Left forelimb (tissue), 1 donor: ENCODE measurements around the gene DPAGT1.

Experiments used
- DNase-seq: peaks from one replicate; pipeline ENCODE4 v3.0.0-alpha.2; 2018; ENCODE audit warnings: low spot score

DPAGT1 gene

DNA sequence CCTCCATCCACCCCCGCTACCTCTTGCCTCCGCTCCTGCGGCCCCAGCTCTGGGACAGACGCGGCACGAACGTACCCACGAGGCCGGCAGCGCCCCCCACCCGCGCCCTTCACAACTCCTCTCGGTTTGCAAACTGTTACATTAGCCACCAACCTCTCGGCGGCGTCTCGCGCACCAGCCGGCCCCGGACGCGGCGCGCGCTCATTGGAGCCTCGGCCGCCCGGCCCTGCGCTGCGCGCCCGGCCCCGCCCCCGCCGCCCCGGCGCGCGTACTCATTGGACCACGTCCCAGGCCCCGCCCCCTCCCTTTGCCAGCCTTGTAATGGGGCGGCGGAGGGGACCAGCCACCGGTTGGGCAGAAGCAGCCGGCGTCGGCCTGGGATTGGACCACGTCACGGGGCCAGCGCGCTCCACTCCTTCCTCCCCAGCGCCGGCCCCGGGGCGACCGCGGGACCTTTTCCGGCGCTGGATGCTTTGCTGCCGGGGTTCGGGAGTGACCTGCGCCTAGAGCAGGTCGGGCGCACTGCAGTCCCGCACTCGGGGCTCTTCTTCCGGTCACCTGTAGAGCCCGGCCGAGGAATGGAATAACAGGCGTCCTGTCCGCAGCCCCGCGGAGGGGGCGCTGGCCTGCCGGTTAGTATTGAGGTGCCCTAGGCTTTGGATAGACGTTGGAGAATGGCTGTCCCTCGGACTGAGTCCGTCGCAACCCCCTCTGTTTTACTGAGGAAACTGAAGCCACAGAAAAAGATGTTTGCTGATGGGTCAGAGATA, 44.5 kb downstream of the DPAGT1 start, which contains the start of gene HYOU1:
TSS of gene HYOU1 (minus strand) at position 206 of the 770 bp plus-strand sequence. CDS start 1,045 bp downstream, outside the sequence.
- peak; percentile 99 for DNase-seq

DNA sequence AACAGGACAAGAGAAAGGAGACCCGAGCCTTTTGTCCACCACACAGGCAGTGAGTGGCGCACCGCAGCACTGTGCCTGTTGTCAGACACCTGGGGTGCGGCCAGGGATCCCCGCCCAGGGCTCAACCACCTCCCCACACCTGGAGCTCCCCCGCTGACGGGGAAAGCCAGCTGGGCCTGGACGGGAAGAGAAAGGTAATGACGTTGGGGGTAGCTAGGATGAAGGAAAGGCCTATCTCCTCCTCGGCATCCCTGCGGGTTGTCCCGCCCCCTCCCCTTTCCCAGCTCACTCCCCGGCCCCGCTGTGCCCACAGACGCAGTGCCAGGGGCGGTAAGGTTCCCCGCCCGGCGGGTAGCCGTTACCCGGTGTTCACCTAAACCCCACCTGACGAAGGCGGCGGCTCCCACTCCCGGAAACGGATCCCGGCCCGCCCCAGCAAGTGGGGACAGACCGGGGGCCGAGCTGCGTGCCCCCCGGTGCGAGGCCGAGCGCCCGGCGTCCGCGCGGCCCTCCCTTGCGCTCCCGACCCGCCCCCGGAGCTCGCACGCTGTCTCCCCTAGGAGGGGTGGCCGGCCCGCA, 45.1 kb downstream of the DPAGT1 start:
- DNase-seq, result no peak

DNA sequence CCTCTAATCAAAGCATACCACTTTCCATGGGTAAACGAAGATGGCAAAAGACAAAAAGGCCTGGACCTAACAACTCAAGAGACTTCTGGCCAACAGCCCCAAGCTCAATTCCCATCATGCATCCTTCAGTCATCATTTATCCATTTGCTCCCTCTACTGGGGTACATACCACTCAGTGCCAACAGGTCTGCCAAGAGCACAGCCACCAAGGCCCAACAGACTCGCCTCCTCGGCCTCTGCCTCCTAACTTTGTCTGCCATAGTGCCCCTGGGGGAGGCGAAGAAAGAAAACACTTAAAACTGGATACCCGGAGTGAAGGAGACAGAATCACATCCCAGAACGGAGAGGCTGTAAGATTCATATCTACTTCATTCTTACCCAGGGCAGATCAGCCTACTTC, 45.8 kb downstream of the DPAGT1 start:
- no peak for DNase-seq

DNA sequence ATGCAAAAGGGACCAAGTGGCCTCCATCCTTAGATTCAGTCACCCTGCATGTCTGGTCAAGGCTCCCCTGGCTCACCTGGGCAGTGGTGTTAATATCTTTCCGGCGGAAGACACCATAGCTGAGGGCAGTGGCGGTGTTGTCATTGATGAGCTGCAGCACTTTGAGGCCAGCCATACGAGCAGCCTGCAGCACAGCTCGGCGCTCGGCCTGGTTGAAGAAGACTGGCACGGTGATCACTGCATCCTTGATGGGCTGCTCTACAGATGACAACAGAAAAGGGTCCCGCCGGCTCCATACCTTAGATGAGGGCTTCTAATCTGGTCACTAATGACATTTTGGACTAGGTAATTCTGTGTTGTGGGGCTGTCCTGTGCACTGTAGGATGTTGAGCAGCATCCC, 47.2 kb downstream of the DPAGT1 start:
- no peak for DNase-seq

GRCh38 chr11:119052163-119052814, 49.4 kb downstream of the DPAGT1 start:
- DNase-seq, result no peak

- no peak for DNase-seq
Observed at GRCh38 chr11:119051440-119052162, 50.1 kb downstream of the DPAGT1 start.

DNA sequence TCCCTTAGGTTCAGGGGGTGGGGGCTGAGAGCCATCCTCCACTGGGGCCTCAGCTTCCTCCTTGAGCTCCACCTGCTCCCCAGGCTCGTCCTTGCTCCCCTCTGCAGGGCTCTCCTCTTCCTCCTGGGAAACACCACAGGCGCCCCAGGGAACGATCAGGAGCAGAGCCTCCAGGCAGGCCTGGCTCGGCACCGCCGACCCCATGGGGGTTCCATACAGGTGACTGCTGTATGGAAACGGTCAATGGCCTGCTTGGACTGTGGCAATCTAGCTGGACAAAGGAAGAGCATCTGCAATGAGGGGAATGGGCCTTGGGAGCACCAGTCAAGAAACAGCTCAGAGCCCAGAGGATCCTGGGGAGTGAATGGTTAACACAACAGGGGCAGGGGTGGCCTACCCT, 52.6 kb downstream of the DPAGT1 start:
- DNase-seq, result no peak

GRCh38 chr11:119048644-119049043, 53.0 kb downstream of the DPAGT1 start:
- no peak for DNase-seq

DNA sequence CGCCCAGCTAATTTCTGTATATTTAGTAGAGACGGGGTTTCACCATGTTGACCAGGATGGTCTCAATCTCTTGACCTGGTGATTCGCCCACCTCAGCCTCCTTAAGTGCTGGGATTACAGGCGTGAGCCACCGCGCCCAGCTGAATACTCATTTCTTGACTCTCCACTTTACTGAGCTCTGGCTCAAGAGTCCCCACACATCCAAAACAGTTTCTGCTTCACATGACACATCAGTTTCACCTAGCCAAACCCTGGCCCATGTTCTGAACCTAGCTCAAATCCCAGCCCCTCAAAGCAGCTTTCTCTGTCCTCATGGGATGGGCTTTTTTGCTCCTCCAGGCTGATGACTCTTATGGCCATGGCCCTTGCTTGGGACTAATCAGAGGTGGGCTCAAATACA, 54.4 kb downstream of the DPAGT1 start:
- DNase-seq, result no peak
